Dedifferentiated amniotic fluid mesenchymal stem cell (primary cell): ENCODE data around the gene RSAD1.
A peak's percentile ranks its signal among the peaks of the same experiment; 100 is the strongest.

Experiments
- DNase-seq: peaks from one replicate; pipeline ENCODE4 v3.0.0-alpha.2; 2016; ENCODE audit errors: extremely low spot score

RSAD1 gene

DNA sequence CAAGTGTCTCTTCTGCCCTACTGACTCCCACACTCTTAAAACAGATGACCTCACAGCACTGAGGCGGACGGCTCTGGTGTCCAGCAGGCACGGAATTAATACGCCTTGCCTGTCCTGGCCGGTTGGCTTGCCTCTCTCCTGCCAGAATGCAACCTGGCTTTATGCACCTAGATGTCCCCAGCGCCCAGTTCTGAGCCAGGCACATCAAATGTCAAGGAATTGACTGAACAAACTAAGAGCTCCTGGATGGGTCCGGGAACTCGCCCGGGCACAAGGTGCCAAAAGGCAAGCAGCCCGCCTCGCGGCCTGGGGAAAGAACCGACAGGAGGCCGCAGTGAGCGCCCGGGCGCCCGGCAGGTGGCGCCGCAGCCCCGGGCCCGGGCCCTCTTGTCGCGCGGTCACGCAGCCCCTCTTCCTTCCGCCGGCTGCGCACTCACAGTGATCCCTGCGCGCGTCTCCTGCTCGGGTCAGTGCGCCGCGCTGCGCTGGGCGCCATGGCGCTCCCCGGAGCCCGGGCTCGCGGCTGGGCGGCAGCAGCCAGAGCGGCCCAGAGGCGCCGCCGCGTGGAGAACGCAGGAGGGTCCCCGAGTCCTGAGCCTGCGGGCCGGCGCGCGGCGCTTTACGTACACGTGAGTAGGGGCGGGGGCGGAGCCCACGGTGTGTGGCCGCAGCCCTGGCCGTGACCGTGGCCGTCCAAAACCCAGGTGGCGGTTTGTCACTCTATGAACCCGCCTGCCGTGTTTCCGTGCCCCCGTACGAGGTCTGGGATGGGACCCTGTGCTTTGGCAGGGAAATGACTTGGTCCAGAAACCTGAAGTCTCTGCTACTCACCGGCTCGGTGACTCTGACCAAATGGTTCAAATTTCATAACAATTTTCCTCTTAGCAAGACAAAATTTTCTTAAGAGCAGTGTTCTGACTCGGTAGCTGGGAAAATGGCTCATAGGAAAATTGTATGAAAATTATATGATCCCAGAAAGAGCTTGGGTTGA, at the start of gene RSAD1:
RSAD1 (plus strand) TSS at position 470 of the 991 bp plus-strand sequence; CDS start at position 495, 25 bp downstream.
- DNase-seq, result peak; percentile 62

DNA sequence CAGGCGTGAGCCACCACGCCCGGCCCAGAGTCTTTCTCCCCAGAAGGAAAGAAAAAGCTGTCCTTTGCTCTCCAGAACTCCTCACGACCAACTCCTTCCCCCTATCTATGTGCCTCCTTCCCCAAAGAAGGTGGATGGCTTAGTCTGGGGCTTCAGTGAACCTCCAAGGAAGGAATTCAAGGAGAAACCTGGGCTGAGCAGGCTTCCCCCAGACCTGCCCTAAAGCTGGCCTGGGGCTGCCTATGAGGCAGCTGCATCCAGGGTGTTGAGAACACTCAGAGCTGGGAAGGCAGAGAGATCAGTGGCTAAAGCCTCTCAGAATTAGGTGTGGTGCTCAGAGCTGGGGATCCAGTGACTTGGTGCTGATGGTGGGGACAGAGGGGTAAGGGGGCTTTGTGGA, 48.9 kb upstream of the RSAD1 start:
- DNase-seq, result no peak

DNA sequence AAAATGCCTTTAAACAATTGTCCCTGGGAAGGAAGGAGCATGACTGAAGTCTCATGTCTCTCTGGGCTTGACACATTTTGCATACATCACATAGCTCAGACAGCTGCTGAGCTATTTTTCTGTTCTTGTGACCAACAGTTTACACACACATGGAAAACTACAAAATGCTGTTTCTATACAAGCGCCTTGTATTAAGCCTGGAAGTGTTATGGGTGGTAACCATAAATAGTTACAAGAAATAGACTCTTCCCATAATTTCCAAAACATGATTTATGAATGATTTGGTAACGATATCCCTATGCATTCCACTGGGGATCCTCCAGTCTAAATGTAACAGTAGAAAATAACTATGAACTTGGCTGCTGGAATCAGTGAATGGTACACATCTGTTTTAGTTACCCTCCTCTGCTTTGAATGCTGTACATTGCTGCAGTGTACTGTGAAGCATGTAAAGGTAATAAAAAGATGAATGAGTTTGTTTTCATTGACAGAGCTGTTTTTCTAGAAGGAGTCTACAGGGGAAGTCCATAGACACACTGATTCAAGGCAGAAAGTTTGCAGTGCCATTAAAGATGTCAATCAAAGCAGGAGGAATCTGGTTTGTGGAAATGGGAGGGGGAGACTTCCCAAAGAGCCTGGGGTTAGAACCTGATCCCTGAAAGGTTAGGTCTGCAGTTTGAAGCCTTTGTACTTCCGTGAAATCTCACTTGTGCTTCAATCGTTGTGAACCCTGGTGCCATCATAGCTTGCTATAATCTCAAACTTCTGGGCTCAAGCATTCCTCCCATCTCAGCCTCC, 47.6 kb upstream of the RSAD1 start:
- DNase-seq, result no peak

DNA sequence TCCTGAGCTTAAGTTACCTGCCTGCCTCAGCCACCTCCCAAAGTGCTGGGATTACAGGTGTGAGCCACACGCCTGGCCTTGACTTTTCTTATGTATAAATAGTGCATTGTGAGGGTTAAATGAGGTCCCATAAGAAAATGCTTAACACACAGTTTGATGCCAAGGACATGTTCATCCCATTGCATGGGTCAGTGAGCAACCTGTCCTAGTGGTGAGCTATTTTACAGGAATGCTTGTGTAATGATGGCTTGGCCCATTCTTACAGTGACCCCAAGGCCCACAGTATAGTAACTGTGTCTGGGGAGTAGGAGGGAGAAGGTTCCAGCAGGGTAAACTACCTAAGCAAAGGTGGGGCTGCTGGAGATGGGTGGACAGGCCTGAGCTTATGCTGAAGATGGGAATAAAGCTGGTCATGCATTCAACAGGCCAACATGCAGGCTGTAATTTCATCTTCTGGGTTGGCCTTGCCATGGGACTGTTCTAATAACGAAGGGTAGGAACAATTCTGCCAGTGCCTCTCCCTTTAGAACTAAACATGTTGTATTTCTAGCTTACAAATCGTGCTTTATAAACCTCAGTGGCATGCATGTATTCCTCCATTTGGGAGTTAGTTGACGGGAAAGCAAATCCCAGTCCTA, 46.4 kb upstream of the RSAD1 start:
- DNase-seq, result no peak

DNA sequence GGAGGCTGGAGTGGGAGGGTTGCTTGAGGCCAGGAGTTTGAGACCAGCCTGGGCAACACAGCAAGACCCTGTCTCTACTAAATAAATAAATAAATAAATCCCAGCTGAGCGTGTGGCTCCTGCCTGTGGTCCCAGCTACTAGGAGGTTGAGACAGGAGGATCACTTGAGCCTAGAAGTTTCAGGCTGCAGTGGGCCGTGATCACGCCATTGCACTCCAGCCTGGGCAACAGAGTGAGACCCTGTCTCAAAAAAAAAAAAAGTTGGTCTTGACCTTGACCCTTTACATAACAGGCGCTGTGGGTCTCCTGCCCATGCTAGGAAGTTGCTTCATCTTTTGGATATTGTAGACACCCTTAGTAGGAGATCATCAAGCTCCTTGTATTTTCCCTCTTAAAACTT, 41.3 kb upstream of the RSAD1 start:
- no peak for DNase-seq

DNA sequence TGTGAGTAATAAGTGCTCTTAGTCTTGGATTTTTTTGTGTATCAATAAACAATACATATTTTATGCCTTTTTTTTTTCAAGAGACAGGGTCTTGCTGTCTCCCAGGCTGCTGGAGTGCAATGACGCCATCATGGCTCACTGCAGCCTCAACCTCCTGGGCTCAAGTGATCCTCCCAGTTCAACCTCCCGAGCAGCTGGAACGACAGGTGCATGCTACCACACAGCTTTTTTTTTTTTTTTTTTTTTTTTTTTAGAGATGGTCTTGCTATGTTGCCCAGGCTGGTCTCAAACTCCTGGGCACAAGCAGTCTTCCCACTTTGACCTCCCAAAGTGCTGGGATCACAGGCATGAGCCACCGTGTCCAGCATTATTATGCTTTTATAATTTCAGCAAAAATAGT, 39.7 kb upstream of the RSAD1 start:
- DNase-seq, result no peak

DNA sequence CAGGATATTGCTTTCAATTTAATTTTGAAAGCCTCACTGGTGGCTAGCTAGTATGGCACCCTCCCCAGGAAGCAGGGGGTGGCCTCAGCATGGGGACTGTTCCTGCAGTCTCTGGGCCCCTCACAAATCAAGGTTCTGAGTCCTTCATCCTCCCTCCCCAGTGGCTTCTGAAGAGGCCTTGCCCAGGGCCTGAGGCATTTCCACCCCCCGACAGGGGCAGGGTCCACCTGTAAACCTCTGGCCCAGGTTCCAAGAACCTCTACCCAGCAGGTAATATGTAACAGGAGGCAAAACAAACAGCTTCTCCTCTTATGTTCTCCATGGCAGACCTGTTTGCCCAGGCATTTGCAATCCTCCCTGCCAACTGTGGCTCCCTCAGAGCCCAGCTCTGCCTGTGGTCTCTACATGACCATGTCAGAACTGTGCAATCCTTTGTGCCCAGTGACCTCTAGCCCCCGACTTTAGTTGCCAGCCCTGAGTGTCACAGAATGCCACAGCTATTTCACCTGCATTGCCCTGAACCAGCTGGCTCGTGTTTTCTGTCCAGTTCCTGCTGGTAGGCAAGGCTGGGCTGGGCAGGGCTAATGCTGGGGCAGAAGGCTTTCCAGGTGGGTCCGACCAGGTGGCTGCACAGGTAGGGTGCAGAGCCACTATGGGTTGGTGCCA, 38.4 kb upstream of the RSAD1 start:
- no peak for DNase-seq

DNA sequence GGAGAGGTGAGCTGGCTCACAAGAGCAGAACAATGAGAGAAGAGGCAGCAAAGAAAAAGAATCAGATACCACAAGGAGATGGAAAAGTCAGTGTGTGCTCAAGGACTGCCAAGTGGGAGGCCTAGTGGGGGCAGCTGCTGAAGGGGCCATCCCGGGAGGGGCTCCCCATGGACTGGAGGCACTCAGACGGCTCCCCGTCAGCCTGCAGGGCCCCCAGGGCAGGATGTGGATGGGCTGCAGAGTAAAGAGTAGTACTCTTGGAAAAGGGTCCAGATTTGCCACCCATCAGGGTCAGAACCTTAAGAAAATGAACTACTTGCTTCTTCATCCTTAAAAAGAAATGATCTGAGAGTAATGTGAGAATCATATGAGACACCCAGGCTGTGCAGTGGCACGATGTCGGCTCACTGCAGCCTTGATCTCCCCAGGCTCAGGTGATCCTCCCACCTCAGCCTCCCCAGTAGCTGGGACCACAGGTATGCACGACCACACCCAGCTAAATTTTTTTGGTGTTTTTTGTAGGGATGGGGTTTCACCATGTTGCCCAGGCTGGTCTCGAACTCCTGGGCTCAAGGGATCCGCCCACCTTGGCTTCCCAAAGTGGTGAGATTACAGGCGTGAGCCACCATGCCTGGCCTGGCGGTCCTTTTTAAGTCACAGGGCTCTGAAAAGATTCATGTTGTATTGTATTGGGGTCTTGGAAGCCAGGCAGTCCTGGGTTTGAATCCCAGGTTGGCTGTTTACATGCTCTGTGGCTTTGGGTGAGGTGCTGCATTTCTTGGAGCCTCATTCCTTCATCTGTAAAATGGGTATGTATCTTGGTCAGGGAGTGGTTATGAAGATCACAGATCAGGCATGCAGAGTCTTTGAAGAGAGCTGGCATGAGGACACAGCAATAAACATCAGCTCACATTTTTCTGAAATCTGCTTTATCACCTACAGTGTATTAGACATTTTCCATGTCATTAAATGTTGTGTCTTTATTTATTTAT, 37.5 kb upstream of the RSAD1 start:
- no peak for DNase-seq

DNA sequence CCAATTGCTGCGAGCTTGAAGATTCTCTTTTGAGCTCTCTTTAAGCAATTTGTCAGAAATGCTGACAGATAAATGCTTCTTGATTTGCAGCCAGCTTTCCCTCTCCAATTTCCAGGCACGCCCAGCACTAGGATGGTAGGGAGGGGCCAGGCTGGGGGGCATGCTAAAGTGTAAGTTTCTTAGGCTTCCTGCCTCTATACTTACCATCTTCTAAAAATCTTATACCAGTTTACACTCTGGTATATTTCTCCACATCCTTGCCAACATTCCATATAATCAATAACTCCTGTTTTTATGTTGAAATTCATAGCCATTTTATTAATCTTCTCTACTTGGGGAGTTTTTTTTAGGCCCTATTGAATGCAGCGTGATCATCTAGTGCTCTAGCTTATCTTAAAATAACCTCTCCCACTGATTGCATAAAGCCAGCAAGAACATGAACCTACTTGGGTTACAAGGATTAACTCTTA, 35.1 kb upstream of the RSAD1 start:
- DNase-seq, result peak; percentile 44

DNA sequence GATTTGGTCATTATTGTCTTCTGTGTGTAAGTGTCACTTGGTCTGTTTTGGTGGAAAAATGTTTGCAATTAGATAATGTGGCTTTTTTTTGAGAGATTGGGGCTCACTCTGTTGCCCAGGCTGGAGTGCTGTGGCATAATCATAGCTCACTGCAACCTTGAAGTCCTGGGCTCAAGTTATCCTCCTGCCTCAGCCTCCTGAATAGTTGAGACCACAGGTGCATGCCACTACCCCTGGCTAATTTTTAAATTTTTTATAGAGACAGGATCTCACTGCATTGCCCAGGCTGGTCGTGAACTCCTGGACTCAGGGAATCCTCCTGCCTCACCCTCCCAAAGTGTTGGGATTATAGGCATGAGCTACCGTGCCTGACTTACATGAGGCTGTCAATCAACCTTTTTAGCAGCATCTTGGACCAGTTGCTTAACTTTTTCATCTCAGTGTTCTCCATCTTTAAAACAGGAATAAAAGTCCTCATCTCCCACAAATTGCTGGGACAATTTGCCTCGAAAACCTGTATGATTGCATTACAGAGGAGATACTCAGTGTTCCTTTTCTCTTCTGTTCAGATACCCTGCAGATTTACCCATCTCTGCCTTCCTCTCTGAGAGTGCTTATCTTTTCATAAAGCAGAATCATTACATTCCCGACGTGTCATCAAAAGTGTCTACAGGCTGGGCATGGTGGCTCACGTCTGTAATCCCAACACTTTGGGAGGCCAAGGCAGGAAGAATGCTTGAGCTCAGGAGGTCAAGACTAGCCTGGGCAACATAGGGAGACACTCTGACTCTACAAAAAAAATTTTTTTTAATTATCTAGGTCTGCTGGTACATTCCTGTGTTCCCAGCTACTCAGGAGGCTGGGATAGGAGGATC, 33.6 kb upstream of the RSAD1 start:
- no peak for DNase-seq

DNA sequence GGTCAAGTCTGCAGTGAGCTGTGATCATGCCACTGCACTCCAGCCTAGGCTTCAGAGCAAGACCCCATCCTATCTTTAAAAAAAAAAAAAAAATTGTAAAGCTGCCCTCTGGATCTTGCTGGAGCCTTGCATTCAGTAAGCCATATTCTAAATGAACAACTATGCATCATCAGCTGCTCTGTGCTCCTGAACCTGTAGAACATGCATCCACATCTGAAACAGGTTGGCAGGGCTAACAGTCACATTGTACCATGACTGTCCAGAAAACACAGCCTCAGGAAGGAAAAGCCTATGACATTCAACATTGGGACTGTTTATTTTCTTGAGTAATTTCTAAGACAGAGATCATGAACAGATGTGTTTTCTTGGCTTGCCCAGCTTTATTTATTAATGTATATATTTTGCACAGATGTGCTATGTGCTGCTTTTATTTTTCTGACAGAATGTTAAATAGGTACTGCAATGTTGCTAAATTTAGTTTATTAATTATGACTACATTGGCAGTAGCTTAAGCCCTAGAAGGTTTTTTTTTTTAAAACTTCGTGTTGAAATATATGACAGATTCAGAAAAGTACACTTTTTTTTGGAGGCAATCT, 32.8 kb upstream of the RSAD1 start:
- no peak for DNase-seq

DNA sequence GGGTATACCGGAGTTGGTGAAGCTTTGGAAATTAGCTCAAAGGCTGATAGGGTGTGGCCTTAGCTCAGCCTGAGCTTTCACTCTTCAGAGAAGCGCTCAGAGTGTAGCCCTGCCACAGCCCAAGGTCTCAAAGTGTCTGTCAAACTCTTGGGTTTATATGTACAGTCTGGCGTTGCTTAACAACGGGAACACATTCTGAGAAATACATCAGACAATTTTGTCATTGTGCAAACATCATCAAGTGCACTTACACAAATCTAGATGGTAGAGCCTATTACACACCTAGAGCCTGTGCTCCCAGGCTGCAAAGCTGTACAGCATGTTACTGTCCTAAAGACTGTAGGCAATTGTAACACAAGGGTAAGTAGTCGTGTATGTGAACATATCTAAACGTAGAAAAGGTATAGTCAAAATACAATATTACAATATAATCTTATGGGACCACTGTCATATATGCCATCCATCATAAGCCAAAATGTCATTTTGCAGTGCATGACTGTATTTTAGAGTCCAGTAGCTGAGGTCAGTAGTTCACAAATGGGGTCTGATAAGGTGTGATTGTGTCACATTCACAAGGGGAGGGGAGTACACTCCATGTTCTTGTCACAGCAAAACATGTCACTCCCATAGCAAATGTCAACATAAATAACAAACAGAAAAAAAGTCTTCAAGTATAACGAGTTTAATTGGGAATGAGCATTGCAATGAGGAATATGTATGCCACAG, 30.6 kb upstream of the RSAD1 start:
- no peak for DNase-seq

DNA sequence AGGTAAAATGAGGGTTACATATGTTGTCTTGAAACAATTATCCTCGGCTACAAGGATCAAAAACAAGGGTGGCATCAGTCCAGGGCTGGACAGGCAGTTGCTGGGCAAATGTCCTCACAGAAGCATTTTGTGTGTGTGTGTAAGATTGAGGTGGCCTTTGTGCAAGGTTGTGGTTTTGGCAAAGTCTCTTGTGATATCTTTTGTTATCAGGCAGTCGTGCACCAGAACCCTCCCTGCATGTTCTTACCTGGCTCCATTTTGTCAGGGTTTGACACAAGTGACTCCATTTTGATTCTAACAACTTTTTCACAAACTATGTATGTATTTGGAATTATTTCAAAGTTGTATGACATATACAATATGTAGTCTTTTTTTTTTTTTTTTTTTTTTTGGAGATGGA, 30.0 kb upstream of the RSAD1 start:
- DNase-seq, result no peak

DNA sequence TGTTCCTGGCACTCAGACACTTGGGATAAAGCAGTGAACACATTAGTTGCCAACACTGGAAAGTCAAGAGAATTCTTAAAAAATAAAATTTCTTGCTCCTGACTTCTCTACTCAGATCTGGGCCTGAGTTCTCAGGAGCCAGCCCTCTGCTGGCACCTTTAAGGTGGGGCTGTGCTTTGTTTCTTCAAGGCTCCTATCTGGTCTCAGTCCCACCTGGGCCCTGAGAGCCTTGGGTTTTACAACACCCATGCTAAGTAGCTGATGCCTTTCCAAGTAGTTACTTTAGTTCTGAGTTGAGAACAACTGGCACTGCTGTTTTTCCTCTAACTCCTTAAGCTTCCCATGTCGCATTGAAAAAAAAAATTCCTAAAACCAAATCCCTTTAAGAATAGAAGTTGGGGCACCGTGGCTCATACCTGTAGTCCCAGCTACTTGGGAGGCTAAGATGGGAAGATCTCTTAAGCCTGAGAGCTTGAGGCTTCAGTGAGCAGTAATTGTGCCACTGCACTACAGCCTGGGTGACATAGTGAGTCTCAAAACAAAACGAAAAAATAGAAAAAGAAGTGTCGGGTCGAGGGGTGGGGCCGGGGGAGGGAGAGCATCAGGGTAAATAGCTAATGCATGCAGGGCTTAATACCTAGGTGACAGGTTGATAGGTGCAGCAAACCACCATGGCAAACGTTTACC, 26.6 kb upstream of the RSAD1 start:
- DNase-seq, result no peak

DNA sequence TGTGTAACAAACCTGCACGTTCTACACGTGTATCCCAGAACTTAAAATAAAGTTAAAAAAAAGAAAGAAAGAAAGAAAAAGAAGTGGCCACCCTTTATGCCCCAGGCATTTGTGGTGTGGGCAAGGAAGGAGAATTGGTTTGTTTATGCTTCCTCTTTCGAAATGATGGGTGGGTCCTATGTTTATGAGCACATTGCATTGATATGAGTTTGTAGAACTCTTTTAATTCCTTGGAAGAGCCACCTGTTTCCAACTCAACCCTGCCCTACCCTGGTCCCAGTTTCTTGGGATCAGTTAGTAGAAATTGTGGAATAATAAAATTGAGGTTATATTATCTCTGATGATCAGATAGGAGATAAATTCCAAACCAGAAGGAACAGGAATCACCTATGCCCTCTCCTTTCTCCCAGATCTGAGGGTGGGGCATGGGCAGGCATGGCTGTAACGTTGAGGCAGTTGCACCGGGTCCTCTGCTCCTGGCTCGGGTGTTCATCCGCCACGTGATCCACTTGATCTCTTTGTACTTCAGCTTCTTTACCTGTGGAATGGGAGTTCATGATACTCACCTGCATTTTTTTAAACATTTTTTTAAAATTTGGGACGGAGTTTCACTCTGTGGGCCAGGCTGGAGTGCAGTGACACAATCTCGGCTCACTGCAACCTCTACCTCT, 25.9 kb upstream of the RSAD1 start:
- no peak for DNase-seq

DNA sequence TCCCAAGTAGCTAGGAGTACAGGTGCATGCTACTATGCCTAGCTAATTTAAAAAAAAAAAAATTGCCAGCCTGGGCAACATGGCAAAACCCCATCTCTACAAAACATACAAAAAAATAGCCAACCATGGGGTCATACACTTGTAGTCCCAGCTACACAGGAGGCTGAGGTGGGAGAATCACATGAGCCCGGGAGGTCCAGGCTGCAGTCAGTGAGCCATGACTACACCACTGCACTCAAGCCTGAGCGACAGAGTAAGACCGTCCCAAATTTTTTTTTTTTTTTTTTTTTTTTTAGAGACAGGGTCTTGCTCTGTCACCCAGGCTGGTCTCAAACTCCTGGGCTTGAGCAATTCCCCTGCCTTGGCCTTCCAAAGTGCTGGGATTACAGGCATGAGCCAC, 24.8 kb upstream of the RSAD1 start:
- DNase-seq, result no peak

DNA sequence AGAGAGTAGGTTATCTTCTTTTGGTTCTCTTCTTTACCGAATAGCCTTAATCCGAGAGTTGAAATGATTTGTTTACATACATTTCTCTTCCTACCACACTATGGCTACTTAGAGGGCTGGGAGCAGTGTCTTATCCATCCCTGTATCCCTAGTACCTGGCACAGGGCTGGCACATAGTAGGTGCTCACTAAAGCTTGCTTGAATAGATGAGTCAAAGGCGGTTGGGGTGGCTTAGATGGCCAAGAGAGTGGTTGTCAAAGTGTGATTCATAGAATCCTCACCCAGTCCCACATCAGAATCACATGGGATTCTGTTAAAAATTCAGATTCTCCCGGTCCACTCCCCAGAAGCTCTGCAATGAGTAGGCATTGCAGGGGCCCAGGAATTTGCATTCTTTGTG, 21.0 kb upstream of the RSAD1 start:
- no peak for DNase-seq
